ENCODE results near the gene STX16. TPM values are rescaled to one million over a fixed set of nuclear protein-coding genes. Genes with fewer than 3 reads are reported as not detected.
"Not testable (repeated sequence)": the region's sequence is repeated elsewhere in the genome, so short reads cannot be mapped to it uniquely, and the experiment has no call there.

Gene STX16
- polyA plus RNA-seq, 3 donors: 49.9 to 57.6 (median 54.7) TPM

- DNase-seq (ENCODE audit: low read depth in 3 of 3, low spot score in 2 of 3): no peak
Observed at GRCh38 chr20:58719258-58719657, 68.2 kb downstream of the STX16 start.

GRCh38 chr20:58719971-58720371, 68.9 kb downstream of the STX16 start:
- DNase-seq (ENCODE audit: low read depth in 3 of 3, low spot score in 2 of 3): no peak

DNA sequence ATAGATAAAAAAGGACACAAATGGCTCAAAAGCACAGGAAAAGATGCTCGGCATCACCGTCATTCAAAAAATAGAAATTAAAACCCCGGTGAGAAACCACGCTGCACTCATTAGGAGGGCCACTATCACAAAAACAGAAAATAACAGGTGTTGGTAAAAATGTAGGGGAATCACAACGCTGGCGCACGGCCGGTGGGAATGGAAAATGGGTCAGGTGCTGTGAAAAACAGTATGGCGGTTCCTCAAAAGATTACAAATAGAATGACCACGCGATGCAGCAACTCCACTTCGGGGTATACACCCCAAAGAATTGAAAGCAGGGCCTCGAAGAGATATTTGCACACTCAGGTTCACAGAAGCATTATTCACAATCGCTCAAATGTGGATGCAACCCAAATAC, 69.8 kb downstream of the STX16 start:
- no peak for DNase-seq (ENCODE audit: low read depth in 3 of 3, low spot score in 2 of 3)

GRCh38 chr20:58721951-58722778, 71.1 kb downstream of the STX16 start:
- DNase-seq (ENCODE audit: low read depth in 3 of 3, low spot score in 2 of 3): no peak

DNA sequence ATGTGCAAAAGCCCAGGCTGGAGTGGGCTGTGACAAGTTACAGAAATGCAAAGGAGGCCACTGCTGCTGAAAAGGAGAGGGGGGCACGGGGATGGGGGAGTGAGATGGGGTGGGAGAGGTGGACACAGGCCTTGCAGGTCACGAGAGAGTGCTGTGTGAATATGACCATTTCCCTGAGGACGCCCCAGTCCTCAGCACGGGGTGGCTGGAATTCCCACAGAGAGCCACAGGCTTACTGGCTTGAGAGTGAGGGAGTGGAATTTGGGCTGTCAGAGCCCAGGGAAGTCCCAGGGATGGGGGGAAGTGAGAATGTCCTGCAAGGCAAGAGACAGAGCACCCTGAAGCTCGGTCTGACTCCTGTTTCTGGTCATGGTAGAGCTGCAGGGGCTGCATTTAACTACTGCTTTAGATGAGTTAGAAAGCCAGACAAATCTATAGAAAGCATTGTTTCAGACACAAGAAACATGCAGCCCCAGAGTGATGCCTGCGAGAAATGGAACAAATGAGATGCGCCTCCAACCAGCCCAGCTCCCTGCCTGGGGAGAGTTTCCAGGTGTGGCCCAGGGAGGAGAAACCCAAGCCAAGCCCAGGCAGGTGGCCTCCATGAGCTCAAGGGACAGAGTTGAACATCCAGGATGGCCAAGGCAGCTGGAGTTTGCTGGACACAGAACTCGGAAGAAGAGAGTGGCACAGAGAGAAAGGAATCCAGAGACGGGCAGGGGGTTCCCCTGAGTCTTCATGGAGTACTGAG, 72.0 kb downstream of the STX16 start:
- DNase-seq (ENCODE audit: low read depth in 3 of 3, low spot score in 2 of 3): no peak

GRCh38 chr20:58723628-58723984, 72.5 kb downstream of the STX16 start:
- DNase-seq (ENCODE audit: low read depth in 3 of 3, low spot score in 2 of 3): no peak

GRCh38 chr20:58726156-58726555, 75.1 kb downstream of the STX16 start:
- not testable (repeated sequence) for DNase-seq (ENCODE audit: low read depth in 3 of 3, low spot score in 2 of 3)

Other genes starting within 250 kb of the STX16 start
- gene APCDD1L, start 135.9 kb upstream of the STX16 start, polyA plus RNA-seq (ENCODE audit: insufficient read length in 3 of 3): 10 to 100 TPM in 2 of 3 donors, 1 to 10 TPM in 1; 9.4 to 14.0 (median 13.8) TPM
- 10 to 100 TPM; 30.6 to 36.8 (median 32.8) TPM for gene NPEPL1, start 41.5 kb downstream of the STX16 start, polyA plus RNA-seq (ENCODE audit: insufficient read length in 3 of 3)
- 1 to 10 TPM in 2 of 3 donors, under 1 TPM in 1; 0.75 to 1.3 (median 1.2) TPM for gene GNAS-AS1, start 199.6 kb downstream of the STX16 start, polyA plus RNA-seq (ENCODE audit: insufficient read length in 3 of 3)
- 1,000 to 10,000 TPM; 2,040 to 2,096 (median 2,069) TPM for gene GNAS, start 201.4 kb downstream of the STX16 start, polyA plus RNA-seq (ENCODE audit: insufficient read length in 3 of 3)

Data from right renal cortex interstitium (tissue), 3 donors.